Liver (tissue), 9 donors: ENCODE results near the gene PRKCD. TPM values are rescaled to one million over a fixed set of nuclear protein-coding genes. Genes with fewer than 3 reads are reported as not detected.

Experiments
- DNase-seq: peaks from one replicate; pipeline ENCODE4 v3.0.0-alpha.2; 2017; ENCODE audit warnings: low spot score
- H3K27ac ChIP-seq, 2 donors: one replicate each; pipeline ENCODE4 v1.7.0; 2013; ENCODE audit warnings: inconsistent platforms in 2 of 2, low read length in 2 of 2, control low read depth in 1 of 2, low read depth in 1 of 2, mild to moderate bottlenecking in 1 of 2
- H3K27me3 ChIP-seq, 4 donors: one replicate each; pipeline versions ENCODE4 v1.6.1 to v1.7.0; 2013; ENCODE audit warnings: low read length in 3 of 4, inconsistent platforms in 1 of 4, mild to moderate bottlenecking in 1 of 4, moderate library complexity in 1 of 4; ENCODE audit not compliant: control insufficient read depth in 4 of 4, insufficient read depth in 4 of 4
- H3K36me3 ChIP-seq, 4 donors: one replicate each; pipeline versions ENCODE4 v1.6.1 to v1.7.0; 2013; ENCODE audit warnings: low read length in 3 of 4, mild to moderate bottlenecking in 3 of 4, low read depth in 1 of 4, moderate library complexity in 1 of 4; ENCODE audit not compliant: control insufficient read depth in 4 of 4, insufficient read depth in 3 of 4
- H3K4me1 ChIP-seq, 4 donors: one replicate each; pipeline versions ENCODE4 v1.6.1 to v1.7.0; 2013; ENCODE audit warnings: low read length in 3 of 4, mild to moderate bottlenecking in 3 of 4, moderate library complexity in 1 of 4; ENCODE audit not compliant: control insufficient read depth in 4 of 4, insufficient read depth in 4 of 4
- H3K4me3 ChIP-seq, 3 donors: one replicate each; pipeline versions ENCODE4 v1.6.1 to v1.7.0; 2013; ENCODE audit warnings: low read length in 3 of 3, control low read depth in 1 of 3, low read depth in 1 of 3, mild to moderate bottlenecking in 1 of 3
- H3K9ac ChIP-seq, 2 donors: one replicate each; pipeline ENCODE4 v1.7.0; 2013; ENCODE audit warnings: low read length in 2 of 2, mild to moderate bottlenecking in 2 of 2, moderate library complexity in 2 of 2, control low read depth in 1 of 2, low read depth in 1 of 2
- H3K9me3 ChIP-seq, 4 donors: one replicate each; pipeline versions ENCODE4 v1.6.1 to v1.7.0; 2013; ENCODE audit warnings: low read length in 3 of 4; ENCODE audit not compliant: control insufficient read depth in 4 of 4
- EGR1 ChIP-seq, 2 donors: IDR thresholded peaks; 2 replicates each; pipeline ENCODE4 v1.6.1; 2016 to 2018; ENCODE audit warnings: antibody characterized with exemption in 2 of 2, low read depth in 2 of 2
- FOXA1 ChIP-seq: IDR thresholded peaks from 2 replicates; pipeline ENCODE4 v1.6.1; 2016; ENCODE audit warnings: antibody characterized with exemption
- GABPA ChIP-seq, 2 donors: IDR thresholded peaks in 1 of 2; conservative IDR thresholded peaks in 1 of 2; 2 replicates each; pipeline ENCODE4 v1.6.1; 2016; ENCODE audit warnings: antibody characterized with exemption in 2 of 2, mild to moderate bottlenecking in 1 of 2, moderate library complexity in 1 of 2
- HNF4A ChIP-seq, 2 donors: conservative IDR thresholded peaks; 2 replicates each; pipeline ENCODE4 v1.6.1; 2016; ENCODE audit warnings: antibody characterized with exemption in 2 of 2, mild to moderate bottlenecking in 2 of 2
- HNF4G ChIP-seq: IDR thresholded peaks from 2 replicates; pipeline ENCODE4 v1.6.1; 2016; ENCODE audit warnings: antibody characterized with exemption
- JUND ChIP-seq, 2 donors: IDR thresholded peaks; 2 replicates each; pipeline ENCODE4 v1.6.1; 2016; ENCODE audit warnings: antibody characterized with exemption in 2 of 2
- NR2F2 ChIP-seq: IDR thresholded peaks from 2 replicates; pipeline ENCODE4 v1.6.1; 2016; ENCODE audit warnings: antibody characterized with exemption
- RAD21 ChIP-seq, 2 donors: IDR thresholded peaks; 2 replicates each; pipeline ENCODE4 v1.6.1; 2016; ENCODE audit warnings: antibody characterized with exemption in 2 of 2, mild to moderate bottlenecking in 2 of 2
- RXRA ChIP-seq, 2 donors: IDR thresholded peaks; 2 replicates each; pipeline ENCODE4 v1.6.1; 2017 to 2018; ENCODE audit warnings: antibody characterized with exemption in 2 of 2, mild to moderate bottlenecking in 1 of 2
- SP1 ChIP-seq: IDR thresholded peaks from 2 replicates; pipeline ENCODE4 v1.6.1; 2018; ENCODE audit warnings: antibody characterized with exemption, mild to moderate bottlenecking
- TAF1 ChIP-seq: conservative IDR thresholded peaks from 2 replicates; pipeline ENCODE4 v1.6.1; 2016; ENCODE audit warnings: antibody characterized with exemption, mild to moderate bottlenecking
- YY1 ChIP-seq: IDR thresholded peaks from 2 replicates; pipeline ENCODE4 v1.6.1; 2016; ENCODE audit warnings: antibody characterized with exemption, mild to moderate bottlenecking
- WGBS: extraction: QIAGEN DNeasy Blood & Tissue Kit; methylation state at CpG from one replicate; pipeline ENCODE4 v1.1.7; 2013; 5-methylcytosine and 5-hydroxymethylcytosine counted together
- polyA plus RNA-seq, 2 donors: library from polyadenylated mRNA; stranded (reverse) in 1 of 2; unstranded in 1 of 2; fragments of 200-250 nt in 1 of 2; fragments of >200 nt in 1 of 2; fragmentation: Nextera tagmentation in 1 of 2; extraction: Ambion mirVana in 1 of 2; gene quantifications; one replicate each; pipeline versions ENCODE4 v1.2.1 to v1.2.3, GENCODE V29; 2013 to 2015
- total RNA-seq, 2 donors: library from RNA; depleted of rRNA; stranded (reverse); fragments of >200 nt; gene quantifications; one replicate each; pipeline ENCODE4 v1.2.3, GENCODE V29; 2014
- TF ChIP-seq, protein P1 (sequence below): IDR thresholded peaks from 2 replicates; pipeline ENCODE4 v1.6.1; 2016; ENCODE audit warnings: antibody characterized with exemption
- TF ChIP-seq, protein P2 (sequence below): fragments of 150-350 bp; IDR thresholded peaks from 2 replicates; pipeline ENCODE4 v1.5.1; 2017; ENCODE audit warnings: improper control_type of control experiment, low read depth, low read length; ENCODE audit not compliant: missing input control
- TF ChIP-seq, protein P3 (sequence below): IDR thresholded peaks from 2 replicates; pipeline ENCODE4 v1.6.1; 2016; ENCODE audit warnings: antibody characterized with exemption
- TF ChIP-seq, protein P4 (sequence below): IDR thresholded peaks from 2 replicates; pipeline ENCODE4 v1.6.1; 2016; ENCODE audit warnings: antibody characterized with exemption
- donor health status: healthy.
- donor health status: healthy.
- donor health status: healthy.
- donor health status: healthy.
- donor health status: healthy.

Gene PRKCD
- 1 to 10 TPM; 3.8 to 7.3 TPM for total RNA-seq
- polyA plus RNA-seq: 1 to 10 TPM; 3.1 TPM

DNA sequence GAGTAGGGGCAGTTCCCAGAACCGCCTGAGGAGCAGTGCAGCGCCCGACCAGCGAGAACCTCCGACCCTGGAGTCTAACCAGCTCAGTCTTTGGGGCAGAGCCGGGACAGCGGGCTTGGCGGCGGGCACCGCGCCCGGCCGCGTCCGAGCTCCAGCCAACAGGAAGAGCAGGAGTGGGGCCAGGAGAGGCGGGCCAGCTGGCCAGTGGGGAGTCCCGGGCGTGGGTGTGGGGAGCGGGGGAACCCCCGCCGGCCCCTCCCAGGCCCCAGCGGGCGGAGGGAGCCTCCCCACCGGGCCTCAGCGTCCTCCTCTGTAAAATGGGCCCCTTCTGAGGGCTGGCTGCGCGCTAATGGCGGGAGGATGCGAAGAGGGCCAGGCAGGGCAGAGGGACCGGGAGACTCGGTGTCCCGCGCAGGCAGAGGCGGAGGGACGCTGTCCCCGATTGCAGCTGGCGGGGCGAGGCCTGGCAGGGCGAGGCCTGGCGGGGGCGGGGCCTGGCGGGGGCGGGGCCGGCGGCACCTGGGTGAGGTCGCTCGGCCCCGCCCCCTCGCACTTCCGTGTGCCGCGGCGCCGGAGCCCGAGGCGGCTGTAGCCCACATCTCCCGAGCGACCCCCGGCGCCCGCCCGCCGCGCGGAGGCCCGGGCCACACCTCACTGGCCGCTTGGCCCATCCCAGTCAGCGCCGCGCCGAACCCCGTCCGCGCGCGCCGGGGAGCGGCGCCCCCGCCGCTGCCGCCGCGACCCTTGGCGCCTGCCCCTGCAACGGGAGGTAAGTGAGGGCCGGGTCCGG, at the start of gene PRKCD:
TSS of gene PRKCD (plus strand) at position 550 of the 790 bp plus-strand sequence. CDS start 17,214 bp downstream, outside the sequence.
- under 1% methylated on average over 88 of the region's 88 CpGs for WGBS

DNA sequence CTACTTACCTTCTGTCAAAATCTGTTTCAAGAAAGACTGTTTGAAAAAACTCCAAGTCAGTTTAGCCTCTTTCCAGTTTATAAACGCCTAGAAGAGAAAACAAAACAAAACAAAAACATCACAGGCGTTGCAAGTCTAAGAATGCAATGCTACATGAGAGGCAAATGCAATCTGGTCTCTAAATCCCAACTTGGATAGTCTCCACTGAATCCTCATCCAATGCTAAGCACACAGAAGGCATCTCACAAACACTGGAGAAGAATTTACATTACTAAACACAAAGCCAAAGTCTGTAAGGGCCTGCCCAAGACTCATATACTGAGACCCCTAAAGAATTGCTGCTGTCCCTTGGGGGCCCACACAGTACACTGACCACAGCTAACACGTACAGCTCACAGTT, 49.2 kb upstream of the PRKCD start:
- WGBS: 87% methylated on average over 3 of the region's 3 CpGs
- Histone ChIP-seq H3K4me3 (no peak overlapping the region), H3K9me3 (no peaks in the 10 kb centered on the region), H3K9ac (no peak overlapping the region), H3K4me1 (peaks cover 0 to 5% (median 2%) of the 10 kb centered on the region in 4 donors), H3K27me3 (no peaks in the 10 kb centered on the region), H3K27ac (no peak overlapping the region), H3K36me3 (peaks cover 1 to 22% (median 7%) of the 10 kb centered on the region in 4 donors)
- no peak for DNase-seq
- TF ChIP-seq FOXA1 (no peak), NR2F2 (no peak), TAF1 (no peak), EGR1 (IDR thresholded peaks at IDR 0.05; ENCODE audit: low read depth in 2 of 2) (no peak), JUND (IDR thresholded peaks at IDR 0.05) (no peak), YY1 (no peak), RAD21 (IDR thresholded peaks at IDR 0.05) (no peak), GABPA (IDR thresholded peaks at IDR 0.05 in 1 of 2, conservative IDR thresholded peaks at IDR 0.05 in 1 of 2) (no peak)
- TF ChIP-seq, protein P1, sequence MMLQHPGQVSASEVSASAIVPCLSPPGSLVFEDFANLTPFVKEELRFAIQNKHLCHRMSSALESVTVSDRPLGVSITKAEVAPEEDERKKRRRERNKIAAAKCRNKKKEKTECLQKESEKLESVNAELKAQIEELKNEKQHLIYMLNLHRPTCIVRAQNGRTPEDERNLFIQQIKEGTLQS: no peak
- TF ChIP-seq, protein P2, sequence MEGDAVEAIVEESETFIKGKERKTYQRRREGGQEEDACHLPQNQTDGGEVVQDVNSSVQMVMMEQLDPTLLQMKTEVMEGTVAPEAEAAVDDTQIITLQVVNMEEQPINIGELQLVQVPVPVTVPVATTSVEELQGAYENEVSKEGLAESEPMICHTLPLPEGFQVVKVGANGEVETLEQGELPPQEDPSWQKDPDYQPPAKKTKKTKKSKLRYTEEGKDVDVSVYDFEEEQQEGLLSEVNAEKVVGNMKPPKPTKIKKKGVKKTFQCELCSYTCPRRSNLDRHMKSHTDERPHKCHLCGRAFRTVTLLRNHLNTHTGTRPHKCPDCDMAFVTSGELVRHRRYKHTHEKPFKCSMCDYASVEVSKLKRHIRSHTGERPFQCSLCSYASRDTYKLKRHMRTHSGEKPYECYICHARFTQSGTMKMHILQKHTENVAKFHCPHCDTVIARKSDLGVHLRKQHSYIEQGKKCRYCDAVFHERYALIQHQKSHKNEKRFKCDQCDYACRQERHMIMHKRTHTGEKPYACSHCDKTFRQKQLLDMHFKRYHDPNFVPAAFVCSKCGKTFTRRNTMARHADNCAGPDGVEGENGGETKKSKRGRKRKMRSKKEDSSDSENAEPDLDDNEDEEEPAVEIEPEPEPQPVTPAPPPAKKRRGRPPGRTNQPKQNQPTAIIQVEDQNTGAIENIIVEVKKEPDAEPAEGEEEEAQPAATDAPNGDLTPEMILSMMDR: no peak
- TF ChIP-seq, protein P3, sequence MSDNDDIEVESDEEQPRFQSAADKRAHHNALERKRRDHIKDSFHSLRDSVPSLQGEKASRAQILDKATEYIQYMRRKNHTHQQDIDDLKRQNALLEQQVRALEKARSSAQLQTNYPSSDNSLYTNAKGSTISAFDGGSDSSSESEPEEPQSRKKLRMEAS: no peak
- TF ChIP-seq, protein P4, sequence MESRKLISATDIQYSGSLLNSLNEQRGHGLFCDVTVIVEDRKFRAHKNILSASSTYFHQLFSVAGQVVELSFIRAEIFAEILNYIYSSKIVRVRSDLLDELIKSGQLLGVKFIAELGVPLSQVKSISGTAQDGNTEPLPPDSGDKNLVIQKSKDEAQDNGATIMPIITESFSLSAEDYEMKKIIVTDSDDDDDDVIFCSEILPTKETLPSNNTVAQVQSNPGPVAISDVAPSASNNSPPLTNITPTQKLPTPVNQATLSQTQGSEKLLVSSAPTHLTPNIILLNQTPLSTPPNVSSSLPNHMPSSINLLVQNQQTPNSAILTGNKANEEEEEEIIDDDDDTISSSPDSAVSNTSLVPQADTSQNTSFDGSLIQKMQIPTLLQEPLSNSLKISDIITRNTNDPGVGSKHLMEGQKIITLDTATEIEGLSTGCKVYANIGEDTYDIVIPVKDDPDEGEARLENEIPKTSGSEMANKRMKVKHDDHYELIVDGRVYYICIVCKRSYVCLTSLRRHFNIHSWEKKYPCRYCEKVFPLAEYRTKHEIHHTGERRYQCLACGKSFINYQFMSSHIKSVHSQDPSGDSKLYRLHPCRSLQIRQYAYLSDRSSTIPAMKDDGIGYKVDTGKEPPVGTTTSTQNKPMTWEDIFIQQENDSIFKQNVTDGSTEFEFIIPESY: no peak

More for the DNA sequence above, at the start of gene PRKCD:
- peak within 1 kb of the TSS in 1 of 2 donors; percentile 51 for H3K9ac ChIP-seq
- DNase-seq: peak; percentile 88
- H3K27me3 ChIP-seq: no peaks in the 10 kb centered on the region
- H3K4me3 ChIP-seq: peak within 1 kb of the TSS; percentile 56 to 84 (median 60)
- TF ChIP-seq EGR1 (IDR thresholded peaks at IDR 0.05; ENCODE audit: low read depth in 2 of 2) (peak; percentile 60 to 81), HNF4A (conservative IDR thresholded peaks at IDR 0.05) (peak; percentile 65), YY1 (peak; percentile 35), SP1 (peak; percentile 60), FOXA1 (no peak), HNF4G (no peak), RXRA (IDR thresholded peaks at IDR 0.05) (peak; percentile 11 to 22), RAD21 (IDR thresholded peaks at IDR 0.05) (peak in 1 of 2 donors; percentile 55)
- TF ChIP-seq, protein P2: peak; percentile 53
- TF ChIP-seq, protein P4: no peak
- H3K27ac ChIP-seq: peak within 1 kb of the TSS; percentile 65 to 70
- no peaks in the 10 kb centered on the region for H3K9me3 ChIP-seq
- no peaks in the 10 kb centered on the region for H3K36me3 ChIP-seq
- H3K4me1 ChIP-seq: peaks cover 13 to 34% (median 28%) of the 10 kb centered on the region in 4 donors
